GM19438 (cell line): ENCODE data around the gene USP43.
"Not testable (repeated sequence)": the region's sequence is repeated elsewhere in the genome, so short reads cannot be mapped to it uniquely, and the experiment has no call there.

ENCODE experiments used
- ATAC-seq: cut with Tn5 transposase; IDR thresholded peaks from one replicate; pipeline ENCODE4 v1.9.1; 2021; ENCODE audit warnings: low read depth; ENCODE audit not compliant: unreplicated experiment

Gene USP43, protein sequence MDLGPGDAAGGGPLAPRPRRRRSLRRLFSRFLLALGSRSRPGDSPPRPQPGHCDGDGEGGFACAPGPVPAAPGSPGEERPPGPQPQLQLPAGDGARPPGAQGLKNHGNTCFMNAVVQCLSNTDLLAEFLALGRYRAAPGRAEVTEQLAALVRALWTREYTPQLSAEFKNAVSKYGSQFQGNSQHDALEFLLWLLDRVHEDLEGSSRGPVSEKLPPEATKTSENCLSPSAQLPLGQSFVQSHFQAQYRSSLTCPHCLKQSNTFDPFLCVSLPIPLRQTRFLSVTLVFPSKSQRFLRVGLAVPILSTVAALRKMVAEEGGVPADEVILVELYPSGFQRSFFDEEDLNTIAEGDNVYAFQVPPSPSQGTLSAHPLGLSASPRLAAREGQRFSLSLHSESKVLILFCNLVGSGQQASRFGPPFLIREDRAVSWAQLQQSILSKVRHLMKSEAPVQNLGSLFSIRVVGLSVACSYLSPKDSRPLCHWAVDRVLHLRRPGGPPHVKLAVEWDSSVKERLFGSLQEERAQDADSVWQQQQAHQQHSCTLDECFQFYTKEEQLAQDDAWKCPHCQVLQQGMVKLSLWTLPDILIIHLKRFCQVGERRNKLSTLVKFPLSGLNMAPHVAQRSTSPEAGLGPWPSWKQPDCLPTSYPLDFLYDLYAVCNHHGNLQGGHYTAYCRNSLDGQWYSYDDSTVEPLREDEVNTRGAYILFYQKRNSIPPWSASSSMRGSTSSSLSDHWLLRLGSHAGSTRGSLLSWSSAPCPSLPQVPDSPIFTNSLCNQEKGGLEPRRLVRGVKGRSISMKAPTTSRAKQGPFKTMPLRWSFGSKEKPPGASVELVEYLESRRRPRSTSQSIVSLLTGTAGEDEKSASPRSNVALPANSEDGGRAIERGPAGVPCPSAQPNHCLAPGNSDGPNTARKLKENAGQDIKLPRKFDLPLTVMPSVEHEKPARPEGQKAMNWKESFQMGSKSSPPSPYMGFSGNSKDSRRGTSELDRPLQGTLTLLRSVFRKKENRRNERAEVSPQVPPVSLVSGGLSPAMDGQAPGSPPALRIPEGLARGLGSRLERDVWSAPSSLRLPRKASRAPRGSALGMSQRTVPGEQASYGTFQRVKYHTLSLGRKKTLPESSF

GRCh38 chr17:9644910-9645751 is at the start of gene USP43:
Gene USP43 (plus strand): TSS chr17:9645517. CDS start chr17:9645633, 116 bp downstream.
- ATAC-seq, result peak; percentile 36

GRCh38 chr17:9597638-9598037 is 47.7 kb upstream of the USP43 start:
- not testable (repeated sequence) for ATAC-seq

- ATAC-seq, result no peak
Observed at GRCh38 chr17:9598661-9599060, 46.7 kb upstream of the USP43 start.

DNA sequence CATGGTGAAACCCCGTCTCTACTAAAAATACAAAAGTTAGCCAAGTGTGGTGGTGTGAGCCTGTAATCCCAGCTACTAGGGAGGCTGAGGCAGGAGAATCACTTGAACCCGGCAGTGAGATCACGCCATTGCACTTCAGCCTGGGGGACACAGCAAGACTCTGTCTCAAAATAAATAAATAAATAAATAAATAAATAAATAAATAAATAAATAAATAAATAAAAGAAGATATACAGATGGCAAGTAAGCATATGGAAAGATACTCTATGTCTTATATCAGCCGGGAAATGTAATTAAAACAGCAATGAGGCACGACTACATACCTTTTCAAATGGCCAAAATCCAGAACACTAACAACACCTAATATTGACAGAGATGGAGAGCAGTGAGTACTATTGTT is 40.7 kb upstream of the USP43 start:
- not testable (repeated sequence) for ATAC-seq

GRCh38 chr17:9606453-9606852 is 38.9 kb upstream of the USP43 start:
- ATAC-seq, result no peak

DNA sequence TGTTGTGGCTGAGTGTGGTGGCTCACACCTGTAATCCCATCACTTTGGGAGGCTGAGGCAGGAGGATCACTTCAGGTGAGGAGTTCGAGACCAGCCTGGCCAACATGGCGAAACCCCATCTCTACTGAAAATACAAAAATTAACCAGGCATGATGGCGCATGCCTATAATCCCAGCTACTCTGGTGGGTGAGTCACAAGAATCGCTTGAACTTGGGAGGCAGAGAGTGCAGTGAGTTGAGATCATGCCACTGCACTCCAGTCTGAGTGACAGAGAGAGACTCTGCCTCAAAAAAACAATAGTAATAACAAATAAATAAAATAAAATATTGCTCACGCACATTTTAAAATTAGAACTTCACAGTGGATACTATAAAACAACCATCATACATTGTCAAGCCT is 38.3 kb upstream of the USP43 start:
- not testable (repeated sequence) for ATAC-seq

DNA sequence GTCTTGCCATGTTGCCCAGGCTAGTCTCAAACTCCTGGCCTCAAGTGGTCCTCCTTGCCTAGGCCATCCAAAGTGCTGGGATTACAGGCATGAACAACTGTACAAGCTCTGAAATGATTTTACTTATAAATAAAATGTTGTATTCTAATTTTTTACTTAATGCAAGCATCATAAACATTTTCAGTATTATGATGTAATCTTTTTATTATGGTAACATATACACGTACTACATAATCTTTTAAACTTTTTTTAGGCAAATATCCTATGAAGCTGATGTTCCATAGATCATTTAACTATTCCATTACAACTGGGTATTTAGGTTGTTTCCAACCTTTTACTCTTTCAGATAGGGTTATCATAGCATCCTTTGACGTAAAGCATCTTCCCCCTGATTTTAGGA is 33.8 kb upstream of the USP43 start:
- no peak for ATAC-seq

DNA sequence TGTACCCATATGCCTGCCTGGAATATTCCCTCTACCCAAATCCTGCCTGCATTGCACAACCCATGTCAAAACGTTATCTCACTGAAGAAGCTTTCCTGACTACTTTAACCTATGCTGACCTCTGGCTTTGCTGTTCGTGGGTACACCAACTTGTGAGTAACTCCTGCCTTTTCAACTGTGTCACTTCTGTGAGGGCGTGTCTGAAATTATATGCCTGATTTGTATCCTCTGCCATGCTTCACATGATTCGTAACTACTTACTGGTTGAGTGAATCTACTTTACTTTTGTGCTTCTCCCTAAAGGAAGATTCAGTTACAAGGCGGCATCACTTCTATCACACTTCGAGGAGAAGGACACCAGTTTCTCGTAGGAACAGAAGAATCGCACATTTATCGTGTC is 33.3 kb upstream of the USP43 start:
- no peak for ATAC-seq

- no peak for ATAC-seq
Observed at GRCh38 chr17:9615486-9615885, 29.8 kb upstream of the USP43 start.

DNA sequence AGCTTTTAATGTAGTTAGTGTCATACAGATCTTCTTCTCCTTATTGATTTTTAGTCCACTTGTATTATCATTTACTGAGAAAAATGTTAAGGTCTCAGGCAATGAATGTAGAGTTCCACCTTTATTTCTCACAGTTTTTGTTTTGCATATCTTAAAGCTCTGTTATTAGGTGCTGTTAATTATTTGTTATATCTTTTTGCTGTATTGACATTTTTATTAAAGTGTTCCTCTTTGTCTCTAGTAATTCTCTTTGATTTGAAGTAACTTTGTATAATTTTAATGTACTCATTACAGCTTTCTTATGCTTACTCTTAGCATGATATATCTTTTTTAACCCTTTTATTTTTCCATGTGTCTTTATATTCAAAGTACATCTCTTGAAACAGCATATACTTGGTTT is 22.4 kb upstream of the USP43 start:
- ATAC-seq, result no peak

DNA sequence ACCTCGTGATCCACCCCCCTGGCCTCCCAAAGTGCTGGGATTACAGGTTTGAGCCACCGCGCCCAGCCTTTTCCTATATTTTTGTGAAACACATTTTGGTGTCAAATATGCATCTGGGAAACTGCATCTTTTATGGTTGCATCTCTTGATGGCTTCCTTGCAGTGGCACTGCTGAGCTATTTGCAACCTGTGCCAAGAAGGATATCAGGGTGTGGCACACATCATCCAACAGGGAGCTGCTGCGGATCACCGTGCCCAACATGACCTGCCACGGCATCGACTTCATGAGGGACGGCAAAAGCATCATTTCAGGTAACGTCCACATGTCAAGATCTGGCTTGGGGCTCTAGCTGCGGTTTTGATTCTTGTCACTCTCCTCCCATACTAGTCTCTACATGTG is 16.8 kb upstream of the USP43 start:
- ATAC-seq, result no peak

DNA sequence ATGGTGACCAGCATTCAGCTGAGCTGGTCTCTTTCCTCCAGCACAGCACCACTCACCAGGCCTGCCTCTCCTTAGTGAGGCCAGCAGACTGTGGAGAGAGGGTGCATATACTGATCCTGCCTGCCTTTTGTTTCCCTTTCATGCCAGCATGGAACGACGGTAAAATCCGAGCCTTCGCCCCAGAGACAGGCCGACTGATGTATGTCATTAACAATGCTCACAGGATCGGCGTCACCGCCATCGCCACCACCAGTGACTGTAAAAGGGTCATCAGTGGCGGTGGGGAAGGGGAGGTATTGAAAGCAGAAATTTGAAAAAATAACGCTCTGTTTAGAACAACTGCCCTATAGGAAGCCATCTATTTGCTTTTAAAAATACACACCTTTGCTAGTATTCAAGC is 12.6 kb upstream of the USP43 start:
- no peak for ATAC-seq

DNA sequence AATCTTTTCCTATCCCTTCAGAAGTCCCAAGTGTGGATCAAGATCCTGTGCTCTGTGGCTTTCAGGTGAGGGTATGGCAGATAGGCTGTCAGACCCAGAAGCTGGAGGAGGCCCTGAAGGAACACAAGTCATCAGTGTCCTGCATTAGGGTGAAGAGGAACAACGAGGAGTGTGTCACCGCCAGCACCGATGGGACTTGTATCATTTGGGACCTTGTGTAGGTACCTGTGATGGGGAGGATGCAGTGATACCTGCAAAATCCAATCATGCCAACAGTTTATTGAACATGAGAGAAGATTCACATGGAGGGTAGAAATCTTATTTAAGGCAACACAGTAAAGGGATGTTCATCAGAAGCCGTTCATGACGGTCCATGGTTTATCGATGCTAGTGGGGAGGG is 10.0 kb upstream of the USP43 start:
- no peak for ATAC-seq

DNA sequence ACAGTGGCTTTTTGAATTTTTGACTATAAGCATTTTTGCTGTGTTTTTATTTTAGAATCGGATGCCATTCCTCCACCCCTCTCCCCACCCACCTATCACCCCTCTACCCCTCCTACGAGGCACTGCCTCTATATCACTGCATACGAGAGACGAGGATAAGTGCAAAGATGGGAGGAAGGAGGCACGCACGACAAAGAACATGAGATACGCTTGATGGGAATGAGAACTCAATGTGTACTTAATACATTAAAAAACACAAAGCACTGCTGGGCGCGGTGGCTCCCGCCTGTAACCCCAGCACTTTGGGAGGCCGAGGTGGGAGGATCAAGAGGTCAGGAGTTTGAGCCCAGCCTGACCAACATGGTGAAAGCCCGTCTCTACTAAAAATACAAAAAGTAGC is 8.8 kb upstream of the USP43 start:
- ATAC-seq, result no peak

DNA sequence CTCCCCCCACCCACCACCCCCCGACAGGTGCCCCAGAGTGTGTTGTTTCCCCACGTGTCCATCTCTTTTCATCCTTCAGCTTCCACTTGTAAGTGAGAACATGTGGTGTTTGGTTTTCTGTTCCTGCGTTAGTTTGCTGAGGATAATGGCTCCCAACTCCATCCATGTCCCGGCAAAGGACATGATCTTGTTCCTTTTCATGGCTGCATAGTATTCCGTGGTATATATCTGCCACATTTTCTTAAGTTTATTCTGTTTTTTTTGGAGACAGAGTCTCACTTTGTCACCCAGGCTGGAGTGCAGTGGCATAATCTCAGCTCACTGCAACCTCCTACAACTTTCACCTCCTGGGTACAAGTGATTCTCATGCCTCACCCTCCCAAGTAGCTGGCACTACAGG is 4.9 kb upstream of the USP43 start:
- not testable (repeated sequence) for ATAC-seq

DNA sequence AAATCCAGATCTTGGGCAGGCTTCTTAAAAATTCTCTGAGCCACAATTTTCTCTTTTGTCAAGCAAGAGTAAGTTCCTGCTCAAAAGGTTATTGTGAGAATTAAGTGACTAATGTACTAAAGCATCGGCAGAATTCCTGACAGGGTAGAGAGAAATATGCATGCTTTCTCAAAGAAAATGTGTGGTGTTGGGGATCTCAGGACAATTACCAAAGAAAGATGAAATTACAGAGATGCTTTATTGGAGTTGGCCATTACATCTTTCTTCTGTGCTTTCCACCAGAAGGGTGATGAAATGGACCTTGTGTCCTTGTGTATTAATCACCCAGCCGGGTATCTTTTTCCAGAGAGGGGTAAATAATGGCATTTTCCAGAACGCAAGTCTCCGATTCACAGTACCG is 1.7 kb upstream of the USP43 start:
- no peak for ATAC-seq

DNA sequence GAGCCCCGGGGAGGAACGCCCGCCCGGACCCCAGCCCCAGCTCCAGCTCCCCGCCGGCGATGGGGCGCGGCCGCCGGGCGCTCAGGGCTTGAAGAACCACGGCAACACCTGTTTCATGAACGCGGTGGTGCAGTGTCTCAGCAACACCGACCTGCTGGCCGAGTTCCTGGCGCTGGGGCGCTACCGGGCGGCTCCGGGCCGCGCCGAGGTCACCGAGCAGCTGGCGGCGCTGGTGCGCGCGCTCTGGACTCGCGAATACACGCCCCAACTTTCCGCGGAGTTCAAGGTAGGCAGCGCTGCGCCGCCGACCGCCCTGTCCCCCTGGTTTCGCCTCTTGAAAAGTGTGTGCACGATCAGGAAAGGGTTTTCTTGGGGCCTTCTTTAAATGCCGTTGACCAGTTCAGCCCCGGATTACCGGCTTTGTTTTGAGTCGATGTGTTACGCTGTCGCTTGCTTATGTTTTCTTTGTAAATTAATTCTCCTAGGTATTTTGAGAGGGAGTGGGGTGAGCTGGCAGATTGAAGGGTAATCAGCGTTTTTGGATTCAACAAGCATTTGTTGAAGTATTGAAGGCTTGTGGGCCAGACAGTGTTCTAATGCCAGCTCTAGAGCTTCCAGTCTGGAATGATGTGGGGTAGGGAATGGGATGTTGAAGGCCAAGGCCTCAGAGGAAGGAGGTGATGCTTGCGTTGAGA is 681 bp downstream of the USP43 start:
- ATAC-seq, result peak; percentile 43

DNA sequence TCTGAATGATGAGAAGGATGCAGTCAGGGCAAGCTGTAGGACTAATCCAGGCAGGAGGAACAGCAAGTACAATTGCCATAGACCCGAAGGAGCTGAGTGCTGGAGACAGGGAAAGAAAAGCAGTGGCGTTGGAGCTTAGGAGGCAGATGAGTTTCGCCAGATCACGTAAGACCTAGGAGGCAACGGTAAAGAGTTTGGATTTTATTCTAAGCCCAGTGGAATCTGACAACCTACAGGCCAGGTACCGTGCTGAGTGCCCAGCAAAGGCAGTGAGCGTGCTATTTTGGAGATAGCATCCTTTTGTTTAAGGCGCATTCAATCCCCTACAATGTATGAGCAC is 1.2 kb downstream of the USP43 start:
- ATAC-seq, result no peak

DNA sequence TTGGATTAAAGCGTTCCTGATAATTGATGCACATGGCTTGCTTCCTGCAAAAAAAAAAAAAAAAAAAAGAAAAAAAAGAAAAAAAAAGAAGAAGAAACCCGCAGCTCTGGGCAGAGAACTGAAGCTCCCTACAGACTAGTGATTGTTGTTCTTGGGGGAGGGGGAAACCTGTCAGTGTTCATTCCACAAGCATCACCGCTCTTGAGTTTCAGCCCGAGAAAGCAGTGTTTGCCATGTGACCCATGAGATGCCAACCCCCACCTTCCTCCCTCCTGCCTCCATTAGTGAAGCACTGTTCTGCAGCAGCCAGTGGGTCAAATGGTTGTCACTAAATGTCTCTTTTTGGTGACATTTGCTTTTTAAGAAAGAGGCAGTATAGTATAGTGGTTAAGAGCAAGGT is 1.7 kb downstream of the USP43 start:
- ATAC-seq, result no peak
